Endothelial cell of umbilical vein (primary cell): ENCODE data around the gene HOXB5. TPM values are rescaled to one million over a fixed set of nuclear protein-coding genes. Genes with fewer than 3 reads are reported as not detected.

Source experiments
- BruUV-seq: library from RNA; stranded (reverse); fragments of 400-500 nt; replicated peaks from 2 replicates; lab custom pipeline; 2021; lab: Mats Ljungman, UMichigan
- CTCF ChIA-PET: fragments of 300-600, 350-600 bp; sonication (Branson Sonifier 250); formaldehyde crosslinking; loops from one replicate; lab custom pipeline; 2021; ENCODE audit warnings: antibody characterized with exemption, inconsistent platforms; lab: Charles Lee
- POLR2A ChIA-PET: fragments of 300-600, 350-600 bp; sonication (Branson Sonifier 250); formaldehyde crosslinking; loops from one replicate; lab custom pipeline; 2021; ENCODE audit warnings: antibody characterized with exemption, inconsistent platforms; lab: Charles Lee
- DNase-seq: peaks from one replicate; pipeline ENCODE4 v3.0.0-alpha.2; 2011; ENCODE audit warnings: low read depth, low spot score
- FAIRE-seq: peaks from 2 replicates; lab custom pipeline; 2011; peaks lifted over from hg19 to GRCh38; lab: Jason Lieb, UNC
- H2AFZ ChIP-seq: 2 replicates; pipeline ENCODE4 v1.6.0; 2012; ENCODE audit warnings: low read depth, low read length, control low read depth, inconsistent platforms
- H3K27ac ChIP-seq: 2 replicates; pipeline ENCODE4 v1.5.1; 2011; ENCODE audit warnings: low read depth, mild to moderate bottlenecking, control low read depth, low read length, moderate library complexity; ENCODE audit not compliant: insufficient read depth
- H3K27me3 ChIP-seq, 2 experiments: 2 replicates each; pipeline versions ENCODE4 v1.6.0 to v1.6.1; 2011; ENCODE audit warnings: low read length in 2 of 2, mixed read lengths in 1 of 2; ENCODE audit not compliant: control insufficient read depth in 2 of 2, insufficient read depth in 2 of 2
- H3K36me3 ChIP-seq, 2 experiments: 2 replicates in 1 of 2; 3 replicates in 1 of 2; pipeline ENCODE4 v1.5.1; 2011; ENCODE audit warnings: low read length in 2 of 2, mild to moderate bottlenecking in 1 of 2, moderate library complexity in 1 of 2; ENCODE audit not compliant: control insufficient read depth in 2 of 2, insufficient read depth in 2 of 2; ENCODE audit errors: extremely low read depth in 1 of 2
- H3K4me1 ChIP-seq: 3 replicates; pipeline ENCODE4 v1.5.1; 2011; ENCODE audit warnings: mild to moderate bottlenecking, low read length; ENCODE audit not compliant: control insufficient read depth, insufficient read depth; ENCODE audit errors: extremely low read depth
- H3K4me2 ChIP-seq: 2 replicates; pipeline ENCODE4 v1.6.1; 2011; ENCODE audit warnings: low read length, control low read depth, mixed read lengths; ENCODE audit not compliant: insufficient read depth
- H3K4me3 ChIP-seq, 3 experiments: fragments of 200-600 bp in 1 of 3; sonication (generic), shearing (Covaris generic) in 1 of 3; replicated peaks in 1 of 3; 2 replicates each; pipeline ENCODE4 v1.5.1; 2011 to 2016; ENCODE audit warnings: control low read depth in 3 of 3, low read length in 3 of 3, mild to moderate bottlenecking in 2 of 3, inconsistent platforms in 1 of 3, low read depth in 1 of 3, moderate library complexity in 1 of 3; ENCODE audit not compliant: insufficient read depth in 1 of 3
- H3K79me2 ChIP-seq: 2 replicates; pipeline ENCODE4 v1.6.0; 2012; ENCODE audit warnings: low read length, inconsistent platforms; ENCODE audit not compliant: control insufficient read depth, insufficient read depth
- H3K9ac ChIP-seq: replicated peaks from 2 replicates; pipeline ENCODE3; 2011; ENCODE audit warnings: low read length, control low read depth; ENCODE audit not compliant: insufficient read depth; ENCODE audit errors: extremely low read depth
- H3K9me1 ChIP-seq: replicated peaks from 3 replicates; pipeline ENCODE4 v1.6.0; 2011; ENCODE audit warnings: mild to moderate bottlenecking, low read length; ENCODE audit not compliant: control insufficient read depth, insufficient read depth; ENCODE audit errors: extremely low read depth
- H3K9me3 ChIP-seq: replicated peaks from 2 replicates; pipeline ENCODE4 v1.5.1; 2012; ENCODE audit warnings: low read length, inconsistent platforms; ENCODE audit not compliant: control insufficient read depth, insufficient read depth
- H4K20me1 ChIP-seq: replicated peaks from 2 replicates; pipeline ENCODE3; 2011; ENCODE audit warnings: mild to moderate bottlenecking, low read length; ENCODE audit not compliant: control insufficient read depth, insufficient read depth; ENCODE audit errors: extremely low read depth
- EZH2 ChIP-seq: IDR thresholded peaks from 2 replicates; pipeline ENCODE4 v1.6.1; 2012; ENCODE audit warnings: borderline replicate concordance, low read depth, mild to moderate bottlenecking, moderate library complexity, low read length, inconsistent platforms; ENCODE audit not compliant: severe bottlenecking
- POLR2AphosphoS5 ChIP-seq: IDR thresholded peaks from 2 replicates; pipeline ENCODE4 v1.6.1; 2012; ENCODE audit warnings: low read depth, mild to moderate bottlenecking, control low read depth, low read length, moderate library complexity; ENCODE audit not compliant: insufficient read depth
- dilution Hi-C: fragments of 300-500 bp; cut with MboI; formaldehyde crosslinking; loops from one replicate; pipeline ENCODE4 v1.15.0; 2019; ENCODE audit warnings: low sequenced_read_pairs; ENCODE audit not compliant: extremely low pct_ligation_motif_present
- intact Hi-C: fragments of 100-400 bp; cut with micrococcal nuclease; formaldehyde crosslinking; loops from one replicate; pipeline ENCODE4 v1.10.0; 2022
- polyA plus RNA-seq, 4 experiments: library from polyadenylated mRNA; depleted of rRNA in 3 of 4; stranded (reverse) in 3 of 4; unstranded in 1 of 4; fragments of >200 nt; gene quantifications; 2 replicates each; pipeline versions ENCODE4 v1.2.1 to v1.2.3, GENCODE V29; 2011 to 2012; ENCODE audit warnings: missing spikeins in 1 of 4
- total RNA-seq: library from RNA; stranded (reverse); gene quantifications from 2 replicates; pipeline ENCODE4 v1.2.3, GENCODE V29; 2021
- TF ChIP-seq, protein P1 (sequence below): IDR thresholded peaks from 2 replicates; pipeline ENCODE4 v1.6.1; 2011; ENCODE audit not compliant: insufficient read depth, insufficient read length
- TF ChIP-seq, protein P2 (sequence below), 2 donors: IDR thresholded peaks; 1 replicate in 1 of 2; 2 replicates in 1 of 2; pipeline ENCODE4 v1.5.1; 2011; ENCODE audit warnings: low read length in 2 of 2, mild to moderate bottlenecking in 2 of 2, moderate library complexity in 2 of 2, control low read depth in 1 of 2, inconsistent platforms in 1 of 2, low read depth in 1 of 2; ENCODE audit not compliant: insufficient read depth in 1 of 2; ENCODE audit errors: extremely low read depth in 1 of 2

The HOXB5 gene
- total and polyA plus RNA-seq, 2 donors (not counting 3 experiments of a cell fraction or from before 2014, with no cell fraction given): 2.0 to 8.5 TPM

DNA sequence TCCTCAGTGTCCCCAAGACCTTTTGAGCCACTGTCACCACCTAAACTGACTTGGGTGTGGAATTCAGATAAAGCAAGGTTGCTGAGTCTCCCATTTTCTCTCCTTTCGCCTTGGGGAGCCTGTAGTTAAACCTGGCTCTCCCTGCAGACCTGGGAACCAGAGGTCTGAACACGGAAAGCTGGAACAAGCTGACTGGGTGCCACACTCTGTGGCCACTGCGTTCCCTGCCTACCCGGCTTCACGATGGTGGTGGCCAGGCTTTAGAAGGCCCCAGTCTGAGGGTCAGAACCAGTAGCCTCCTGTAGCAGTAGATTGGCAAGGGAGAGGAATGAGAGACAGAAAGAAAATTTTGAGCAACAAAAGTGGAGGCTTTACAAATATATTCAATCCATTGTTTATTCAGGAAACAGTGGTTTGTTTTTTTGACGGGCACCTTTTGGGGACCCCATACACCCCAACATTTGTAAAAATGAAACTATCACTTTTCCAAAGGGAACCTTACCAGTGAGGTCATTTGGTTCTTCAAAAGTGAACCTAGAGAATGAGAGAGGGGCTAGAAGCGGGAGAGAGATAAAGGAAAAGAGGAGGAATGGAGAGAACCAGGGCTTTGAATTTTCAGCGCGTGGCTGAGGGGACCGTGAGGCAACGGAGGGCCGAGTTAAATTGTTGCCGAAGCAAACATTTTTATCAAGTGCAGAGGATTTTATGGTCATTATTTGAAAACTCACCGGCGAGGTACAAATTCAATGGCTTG is 23.3 kb upstream of the HOXB5 start:
- Histone ChIP-seq H3K9me3 (no peaks in the 10 kb centered on the region), H3K36me3 (no peaks in the 10 kb centered on the region), H4K20me1 (no peaks in the 10 kb centered on the region), H3K4me3 (no peak overlapping the region), H3K9me1 (no peaks in the 10 kb centered on the region), H3K4me1 (peaks cover 34% of the 10 kb centered on the region), H3K27me3 (peaks cover 51 to 65% of the 10 kb centered on the region in 2 experiments), H2AFZ (no peak overlapping the region), H3K9ac (no peak overlapping the region), H3K27ac (no peak overlapping the region), H3K4me2 (no peak overlapping the region), H3K79me2 (peaks cover 4% of the 10 kb centered on the region)
- BruUV-seq: no TSS peak
- TF ChIP-seq, protein P1, sequence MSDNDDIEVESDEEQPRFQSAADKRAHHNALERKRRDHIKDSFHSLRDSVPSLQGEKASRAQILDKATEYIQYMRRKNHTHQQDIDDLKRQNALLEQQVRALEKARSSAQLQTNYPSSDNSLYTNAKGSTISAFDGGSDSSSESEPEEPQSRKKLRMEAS: no peak
- TF ChIP-seq POLR2AphosphoS5 (no peak), EZH2 (no peak)
- TF ChIP-seq, protein P2, sequence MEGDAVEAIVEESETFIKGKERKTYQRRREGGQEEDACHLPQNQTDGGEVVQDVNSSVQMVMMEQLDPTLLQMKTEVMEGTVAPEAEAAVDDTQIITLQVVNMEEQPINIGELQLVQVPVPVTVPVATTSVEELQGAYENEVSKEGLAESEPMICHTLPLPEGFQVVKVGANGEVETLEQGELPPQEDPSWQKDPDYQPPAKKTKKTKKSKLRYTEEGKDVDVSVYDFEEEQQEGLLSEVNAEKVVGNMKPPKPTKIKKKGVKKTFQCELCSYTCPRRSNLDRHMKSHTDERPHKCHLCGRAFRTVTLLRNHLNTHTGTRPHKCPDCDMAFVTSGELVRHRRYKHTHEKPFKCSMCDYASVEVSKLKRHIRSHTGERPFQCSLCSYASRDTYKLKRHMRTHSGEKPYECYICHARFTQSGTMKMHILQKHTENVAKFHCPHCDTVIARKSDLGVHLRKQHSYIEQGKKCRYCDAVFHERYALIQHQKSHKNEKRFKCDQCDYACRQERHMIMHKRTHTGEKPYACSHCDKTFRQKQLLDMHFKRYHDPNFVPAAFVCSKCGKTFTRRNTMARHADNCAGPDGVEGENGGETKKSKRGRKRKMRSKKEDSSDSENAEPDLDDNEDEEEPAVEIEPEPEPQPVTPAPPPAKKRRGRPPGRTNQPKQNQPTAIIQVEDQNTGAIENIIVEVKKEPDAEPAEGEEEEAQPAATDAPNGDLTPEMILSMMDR (IDR thresholded peaks at IDR 0.05; ENCODE audit: extremely low read depth in 1 of 2, insufficient read depth in 1 of 2, low read depth in 1 of 2, low read length in 2 of 2): no peak
- ChIA-PET CTCF (interaction anchor here (0.8 to 4.9 kb wide), 15 partner anchors 7 to 591 kb away, joined by 3 to 37 read pairs (median 10); no protein-coding TSS in a partner anchor), POLR2A (no interaction called here)
- intact Hi-C loops (loop anchor here (5.0 kb wide), 2 partner anchors 465 to 480 kb away; no protein-coding TSS in a partner anchor), dilution Hi-C loops (no loop called here)
- FAIRE-seq (no peak), DNase-seq (no peak)
